Activated CD4-positive, alpha-beta T cell treated with anti-CD3 and anti-CD28 coated beads for 24 hours (primary cell): ENCODE data around the gene TNP1.

ENCODE experiments used
- DNase-seq, 2 donors: peaks; one replicate each; pipeline ENCODE4 v3.0.0-alpha.2; 2020; ENCODE audit warnings: low read depth in 2 of 2

The TNP1 gene

DNA sequence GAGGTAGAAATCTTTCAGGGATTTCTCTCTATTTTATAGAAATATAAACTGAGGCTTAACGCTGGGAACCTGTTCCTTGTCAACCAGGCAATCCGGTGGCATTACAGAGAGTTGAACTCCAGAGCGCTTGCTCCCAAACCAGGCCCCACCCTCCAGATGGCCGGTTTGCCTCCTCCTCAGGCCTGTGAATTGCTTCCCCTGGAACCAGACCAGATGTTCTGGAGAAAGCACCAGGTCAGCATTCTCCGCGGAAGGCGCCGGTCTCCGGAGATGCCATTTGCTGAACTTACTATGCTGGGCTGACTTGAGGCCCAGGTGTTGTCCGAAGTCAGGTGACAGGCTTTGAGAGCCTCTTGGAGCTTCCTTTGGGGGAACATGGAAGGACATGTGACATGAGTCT lies 17.2 kb downstream of the TNP1 start:
- DNase-seq = no peak

DNA sequence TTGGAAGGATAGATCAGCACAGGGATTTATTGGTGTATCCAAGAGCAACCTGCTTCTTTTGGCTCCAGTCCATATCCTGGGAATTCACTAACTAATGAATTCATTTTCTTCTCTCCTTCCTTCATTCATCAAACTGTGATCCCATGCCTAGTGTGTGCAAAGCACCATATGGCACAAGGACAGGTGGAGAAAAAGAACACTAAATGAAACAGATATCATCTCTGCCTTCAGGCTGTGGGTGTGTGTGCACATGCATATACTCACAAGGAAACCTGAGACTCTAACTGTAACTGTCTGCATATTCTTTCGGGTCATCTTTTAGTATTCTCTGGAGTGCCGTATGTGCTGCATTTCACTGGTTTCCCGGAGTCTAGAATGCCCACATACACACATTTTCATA lies 20.2 kb downstream of the TNP1 start:
- no peak for DNase-seq

DNA sequence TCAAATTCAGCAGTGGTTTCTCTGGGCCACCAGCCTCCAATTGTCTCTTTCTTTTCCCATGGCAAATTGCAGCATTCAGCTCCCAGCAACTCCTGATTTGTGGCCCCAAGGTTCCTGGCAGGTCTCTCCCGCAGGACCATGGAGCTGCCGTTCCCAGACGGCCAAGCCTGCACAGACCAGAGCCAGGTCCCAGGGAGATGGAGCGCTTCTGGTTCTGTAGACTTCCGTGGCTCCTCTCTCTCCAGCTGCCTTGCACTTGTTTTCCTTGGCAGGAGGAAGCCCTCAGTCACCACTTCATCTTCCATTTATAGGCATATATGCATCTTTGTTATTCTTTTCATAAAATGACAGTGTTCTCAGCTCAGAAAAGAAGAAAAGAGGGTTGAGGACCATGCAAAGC lies 21.7 kb downstream of the TNP1 start:
- DNase-seq = no peak

GRCh38 chr2:216837740-216838139 lies 22.1 kb downstream of the TNP1 start:
- DNase-seq = no peak

DNA sequence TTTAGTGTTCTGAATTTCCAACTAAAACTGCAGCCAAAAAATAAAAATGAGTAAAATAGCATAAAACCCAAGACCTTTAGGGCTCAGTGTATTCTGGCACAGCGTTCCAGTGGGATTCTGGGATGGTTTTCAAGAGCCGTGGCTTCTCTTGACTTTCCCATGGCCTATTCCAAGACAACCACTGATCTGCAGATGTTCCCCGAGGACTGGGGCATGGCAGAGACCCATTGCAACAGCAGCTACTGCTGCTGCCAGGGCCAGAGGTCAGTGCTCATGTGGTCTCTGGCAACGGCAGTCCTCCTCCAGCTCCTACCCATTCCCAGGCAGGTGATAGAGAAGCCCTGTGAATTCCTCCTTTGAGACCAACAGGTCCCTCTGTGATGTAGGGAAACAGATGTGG lies 26.8 kb downstream of the TNP1 start:
- DNase-seq = no peak

- DNase-seq = no peak
These were observed 29.5 kb downstream of the TNP1 start for GRCh38 chr2:216830346-216830745.

- no peak for DNase-seq
These were observed 30.3 kb downstream of the TNP1 start for GRCh38 chr2:216829533-216829932.

DNA sequence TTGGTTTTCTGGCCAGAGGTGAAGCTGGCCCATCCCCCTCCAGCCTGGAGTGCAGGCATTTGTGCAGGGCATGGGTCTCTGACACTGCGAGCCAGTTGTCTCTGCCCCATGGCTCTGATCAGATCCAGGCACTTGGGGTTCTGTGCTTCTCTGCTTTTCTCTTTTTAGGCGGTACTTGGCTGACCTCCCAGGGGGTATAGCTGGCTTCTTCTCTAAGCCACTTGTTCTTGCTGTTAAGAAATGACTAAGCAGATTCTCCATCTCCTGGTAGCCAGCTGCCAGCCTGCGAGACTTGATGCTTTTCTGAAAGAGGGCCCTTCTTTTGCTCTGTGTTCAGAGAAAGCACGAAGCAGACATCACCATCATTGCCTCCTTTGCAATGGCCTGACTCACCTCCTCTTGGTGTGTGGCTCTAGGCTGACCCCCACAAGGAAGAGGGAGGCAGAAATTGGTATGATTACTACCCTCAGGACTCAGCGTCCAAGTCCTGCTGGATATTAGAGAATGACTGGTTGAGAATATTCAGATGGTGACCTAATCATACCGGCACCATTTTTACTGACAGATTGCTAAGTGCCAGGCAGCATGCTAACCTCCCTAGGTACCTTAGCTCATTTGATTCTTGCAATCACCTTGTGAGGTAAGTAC lies 32.7 kb downstream of the TNP1 start:
- DNase-seq = no peak

- DNase-seq = no peak
These were observed 37.4 kb downstream of the TNP1 start for GRCh38 chr2:216822470-216822869.

DNA sequence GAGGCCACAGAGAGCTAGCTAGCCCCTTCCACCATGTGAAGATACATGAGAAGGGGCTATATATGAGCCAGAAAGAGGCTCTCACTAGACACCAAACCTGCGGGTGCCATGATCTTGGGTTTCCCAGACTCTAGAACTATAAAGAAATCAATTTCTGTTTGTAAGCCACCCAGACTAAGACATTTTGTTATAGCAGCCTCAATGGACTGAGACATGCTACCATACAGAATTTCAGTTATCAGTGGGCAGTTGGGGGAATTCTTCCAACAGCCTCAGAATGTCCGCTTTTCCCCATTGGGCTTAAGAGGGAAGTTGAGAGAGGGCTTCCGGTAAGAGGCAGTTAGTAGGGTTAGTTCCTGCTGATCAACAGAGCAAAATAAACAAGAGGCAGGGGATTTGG lies 39.2 kb downstream of the TNP1 start:
- DNase-seq = no peak

- DNase-seq = no peak
These were observed 40.1 kb downstream of the TNP1 start for GRCh38 chr2:216819766-216820165.

DNA sequence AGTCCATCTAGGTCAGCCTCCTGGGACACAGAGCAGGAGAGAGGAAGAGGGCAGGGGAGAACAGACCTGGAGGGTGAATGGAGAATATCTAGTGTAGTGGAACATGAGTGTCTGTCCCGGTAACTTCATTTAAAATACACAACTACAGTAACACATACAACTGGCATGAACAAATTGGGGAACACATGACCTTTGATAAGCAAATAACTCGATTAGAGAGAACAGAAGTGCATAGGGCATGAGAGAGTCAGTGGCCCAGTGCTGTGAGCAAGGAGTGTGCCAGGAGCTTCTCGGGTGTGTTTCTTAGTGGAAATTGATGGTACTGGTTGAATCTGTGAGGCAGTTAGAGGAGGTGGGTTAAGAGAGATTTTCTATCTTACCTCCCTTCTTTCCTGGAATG lies 40.8 kb downstream of the TNP1 start:
- no peak for DNase-seq

DNA sequence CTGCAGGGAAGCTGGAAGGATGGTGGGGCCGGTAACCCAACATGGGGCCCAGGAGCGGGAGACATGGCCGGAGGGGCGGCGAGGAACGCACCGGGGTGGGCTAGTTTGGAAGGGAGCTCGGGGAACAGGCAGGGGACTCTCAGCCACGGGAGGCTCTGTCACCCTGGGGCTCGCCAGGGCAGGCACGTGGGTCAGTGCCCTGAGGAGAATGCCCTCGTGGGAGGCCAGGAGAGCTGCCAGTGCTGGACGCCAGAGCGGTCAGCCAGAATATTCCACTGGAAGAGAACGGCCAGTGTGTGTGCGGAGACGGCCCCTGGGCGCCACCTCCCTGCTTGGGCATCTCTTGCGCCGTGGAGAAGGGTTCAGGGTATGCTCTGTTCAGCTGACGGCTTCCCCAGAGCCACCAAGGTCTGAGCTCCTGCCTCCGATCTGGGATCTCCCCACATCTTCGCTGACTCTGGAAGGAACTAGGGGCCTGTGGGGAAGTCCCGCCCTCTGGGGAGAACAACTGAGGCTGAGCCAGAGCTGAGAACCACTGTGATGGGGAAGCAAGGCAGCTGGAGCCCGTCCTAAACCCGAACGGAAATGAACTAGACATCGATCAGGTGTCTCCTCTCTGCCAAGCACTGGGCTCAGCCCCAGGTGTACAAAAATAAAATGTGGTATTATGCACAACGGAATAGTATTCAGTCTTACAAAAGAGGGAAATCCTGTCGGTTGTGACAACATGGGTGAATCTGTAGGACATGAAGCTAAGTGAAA lies 49.3 kb downstream of the TNP1 start:
- DNase-seq = no peak
